GM12891 (cell line): ENCODE data around the gene DPEP1.

Experiments used
- PAX5 ChIP-seq: IDR thresholded peaks from 2 replicates; pipeline ENCODE4 v1.6.1; 2011; ENCODE audit warnings: low read length, moderate library complexity, mild to moderate bottlenecking; ENCODE audit not compliant: insufficient read depth, severe bottlenecking
- POLR2A ChIP-seq: IDR thresholded peaks from 2 replicates; pipeline ENCODE4 v1.6.1; 2011; ENCODE audit warnings: low read depth, low read length, control low read depth
- POLR2AphosphoS5 ChIP-seq: IDR thresholded peaks from 2 replicates; pipeline ENCODE4 v1.6.1; 2011; ENCODE audit warnings: low read depth, low read length, control low read depth
- POU2F2 ChIP-seq: IDR thresholded peaks from 2 replicates; pipeline ENCODE4 v1.6.1; 2011; ENCODE audit warnings: low read depth, mild to moderate bottlenecking, control low read depth, low read length, moderate library complexity
- TAF1 ChIP-seq: IDR thresholded peaks from 2 replicates; pipeline ENCODE4 v1.6.1; 2011; ENCODE audit warnings: low read depth, low read length, control low read depth

GRCh38 chr16:89584768-89585549 lies 28.5 kb upstream of the DPEP1 start:
- TF ChIP-seq POLR2A (no peak), POLR2AphosphoS5 (no peak), TAF1 (no peak), POU2F2 (no peak), PAX5 (no peak)
